ENCODE measurements around the gene MC1R. TPM values are rescaled to one million over a fixed set of nuclear protein-coding genes. Genes with fewer than 3 reads are reported as not detected.
A peak's percentile ranks its signal among the peaks of the same experiment; 100 is the strongest.
"Not testable (repeated sequence)": the region's sequence is repeated elsewhere in the genome, so short reads cannot be mapped to it uniquely, and the experiment has no call there.

The MC1R gene
- 4.6 and 5.9 TPM in 2 replicates for total RNA-seq

DNA sequence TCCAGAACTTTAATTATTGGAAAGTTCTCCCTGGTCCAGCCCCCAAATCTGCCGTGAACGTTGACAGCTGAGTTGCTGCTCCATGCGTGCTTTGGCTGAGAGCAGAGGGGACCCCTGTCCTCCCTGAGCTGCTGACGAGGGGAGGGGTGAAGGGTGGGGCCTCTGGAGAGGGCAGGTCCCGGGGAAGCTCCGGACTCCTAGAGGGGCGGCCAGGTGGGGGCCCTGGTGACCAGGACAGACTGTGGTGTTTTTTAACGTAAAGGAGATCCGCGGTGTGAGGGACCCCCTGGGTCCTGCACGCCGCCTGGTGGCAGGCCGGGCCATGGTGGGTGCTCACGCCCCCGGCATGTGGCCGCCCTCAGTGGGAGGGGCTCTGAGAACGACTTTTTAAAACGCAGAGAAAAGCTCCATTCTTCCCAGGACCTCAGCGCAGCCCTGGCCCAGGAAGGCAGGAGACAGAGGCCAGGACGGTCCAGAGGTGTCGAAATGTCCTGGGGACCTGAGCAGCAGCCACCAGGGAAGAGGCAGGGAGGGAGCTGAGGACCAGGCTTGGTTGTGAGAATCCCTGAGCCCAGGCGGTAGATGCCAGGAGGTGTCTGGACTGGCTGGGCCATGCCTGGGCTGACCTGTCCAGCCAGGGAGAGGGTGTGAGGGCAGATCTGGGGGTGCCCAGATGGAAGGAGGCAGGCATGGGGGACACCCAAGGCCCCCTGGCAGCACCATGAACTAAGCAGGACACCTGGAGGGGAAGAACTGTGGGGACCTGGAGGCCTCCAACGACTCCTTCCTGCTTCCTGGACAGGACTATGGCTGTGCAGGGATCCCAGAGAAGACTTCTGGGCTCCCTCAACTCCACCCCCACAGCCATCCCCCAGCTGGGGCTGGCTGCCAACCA is at the start of gene MC1R:
Gene MC1R (plus strand): TSS at position 410 of the 895 bp plus-strand sequence. CDS start 397 bp downstream, at position 807.
- peaks cover 31% of the 10 kb centered on the region for H3K4me1 Mint-ChIP-seq

DNA sequence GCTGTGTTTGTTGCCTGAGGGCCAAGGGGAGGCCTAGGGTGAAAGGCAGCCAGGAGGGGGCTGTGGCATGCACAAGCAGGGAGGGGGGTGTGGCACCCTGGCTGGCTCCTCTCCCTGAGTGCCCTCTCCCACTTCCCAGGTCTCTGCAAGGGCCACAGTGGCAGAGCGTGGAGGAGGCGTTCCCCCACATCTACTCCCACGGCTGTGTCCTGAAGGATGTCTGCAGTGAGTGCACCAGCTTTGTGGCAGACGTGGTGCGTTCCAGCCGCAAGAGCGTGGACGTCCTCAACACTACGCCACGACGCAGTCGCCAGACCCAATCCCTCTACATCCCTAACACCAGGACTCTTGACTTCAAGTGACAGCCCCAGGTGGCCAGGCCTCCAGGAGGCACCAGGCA is 48.8 kb upstream of the MC1R start:
- H3K9me3 Mint-ChIP-seq: no peaks in the 10 kb centered on the region

More for the DNA sequence above, at the start of gene MC1R:
- Mint-ChIP-seq H3K27me3 (peaks cover 15% of the 10 kb centered on the region), H3K27ac (peak within 1 kb of the TSS; percentile 81), H3K4me3 (peak within 1 kb of the TSS; percentile 81), H3K9me3 (no peaks in the 10 kb centered on the region), H3K36me3 (ENCODE audit: low read depth) (peaks cover 6% of the 10 kb centered on the region)
- peak; percentile 78 for DNase-seq
- intact Hi-C loops (cut with micrococcal nuclease): no loop called here

DNA sequence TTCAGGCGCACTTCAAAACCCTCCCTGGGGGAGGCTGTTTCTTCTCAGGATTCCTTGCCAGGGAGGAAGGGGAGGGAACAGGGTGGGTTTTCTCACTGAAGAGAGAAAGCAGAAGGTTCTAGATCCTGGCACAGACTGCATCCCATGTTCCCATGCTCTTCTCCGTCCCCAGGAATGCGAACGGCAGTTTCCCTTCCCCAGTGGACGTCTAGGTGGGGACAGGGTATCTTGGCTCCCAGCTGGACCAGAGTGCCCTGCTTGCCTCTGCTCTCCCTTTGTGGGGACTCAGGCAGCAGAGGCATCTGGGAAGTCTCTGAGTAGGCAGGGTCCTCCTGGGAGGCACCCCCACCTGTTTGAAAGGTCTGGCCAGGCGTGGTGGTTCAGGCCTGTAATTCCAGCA is 48.2 kb upstream of the MC1R start:
- H3K4me3 Mint-ChIP-seq: no peak overlapping the region
- no peaks in the 10 kb centered on the region for H3K27me3 Mint-ChIP-seq
- intact Hi-C loops (cut with micrococcal nuclease): loop anchor here (5.0 kb wide), 1 partner anchor 57 kb away; no protein-coding TSS in a partner anchor
- peaks cover 12% of the 10 kb centered on the region for H3K4me1 Mint-ChIP-seq
- H3K27ac Mint-ChIP-seq: no peak overlapping the region
- no peak for DNase-seq
- peaks cover 4% of the 10 kb centered on the region for H3K9me3 Mint-ChIP-seq
- H3K36me3 Mint-ChIP-seq (ENCODE audit: low read depth): peaks cover 24% of the 10 kb centered on the region

More for the DNA sequence above, 48.8 kb upstream of the MC1R start:
- no peak overlapping the region for H3K27ac Mint-ChIP-seq
- intact Hi-C loops (cut with micrococcal nuclease): loop anchor here (5.0 to 10.0 kb wide), 2 partner anchors 57 to 625 kb away; no protein-coding TSS in a partner anchor
- H3K36me3 Mint-ChIP-seq (ENCODE audit: low read depth): peaks cover 20% of the 10 kb centered on the region
- no peak for DNase-seq
- H3K4me3 Mint-ChIP-seq: no peak overlapping the region
- peaks cover 10% of the 10 kb centered on the region for H3K4me1 Mint-ChIP-seq
- no peaks in the 10 kb centered on the region for H3K27me3 Mint-ChIP-seq

- intact Hi-C loops (cut with micrococcal nuclease): loop anchor here (5.0 kb wide), 1 partner anchor 55 kb away; no protein-coding TSS in a partner anchor
- peaks cover 4% of the 10 kb centered on the region for H3K9me3 Mint-ChIP-seq
- DNase-seq: no peak
- H3K4me3 Mint-ChIP-seq: peak overlapping the region; percentile 92
- H3K27ac Mint-ChIP-seq: no peak overlapping the region
- H3K36me3 Mint-ChIP-seq (ENCODE audit: low read depth): peaks cover 28% of the 10 kb centered on the region
- H3K27me3 Mint-ChIP-seq: no peaks in the 10 kb centered on the region
- H3K4me1 Mint-ChIP-seq: peaks cover 12% of the 10 kb centered on the region
These were observed 46.8 kb upstream of the MC1R start for GRCh38 chr16:89871895-89872294.

DNA sequence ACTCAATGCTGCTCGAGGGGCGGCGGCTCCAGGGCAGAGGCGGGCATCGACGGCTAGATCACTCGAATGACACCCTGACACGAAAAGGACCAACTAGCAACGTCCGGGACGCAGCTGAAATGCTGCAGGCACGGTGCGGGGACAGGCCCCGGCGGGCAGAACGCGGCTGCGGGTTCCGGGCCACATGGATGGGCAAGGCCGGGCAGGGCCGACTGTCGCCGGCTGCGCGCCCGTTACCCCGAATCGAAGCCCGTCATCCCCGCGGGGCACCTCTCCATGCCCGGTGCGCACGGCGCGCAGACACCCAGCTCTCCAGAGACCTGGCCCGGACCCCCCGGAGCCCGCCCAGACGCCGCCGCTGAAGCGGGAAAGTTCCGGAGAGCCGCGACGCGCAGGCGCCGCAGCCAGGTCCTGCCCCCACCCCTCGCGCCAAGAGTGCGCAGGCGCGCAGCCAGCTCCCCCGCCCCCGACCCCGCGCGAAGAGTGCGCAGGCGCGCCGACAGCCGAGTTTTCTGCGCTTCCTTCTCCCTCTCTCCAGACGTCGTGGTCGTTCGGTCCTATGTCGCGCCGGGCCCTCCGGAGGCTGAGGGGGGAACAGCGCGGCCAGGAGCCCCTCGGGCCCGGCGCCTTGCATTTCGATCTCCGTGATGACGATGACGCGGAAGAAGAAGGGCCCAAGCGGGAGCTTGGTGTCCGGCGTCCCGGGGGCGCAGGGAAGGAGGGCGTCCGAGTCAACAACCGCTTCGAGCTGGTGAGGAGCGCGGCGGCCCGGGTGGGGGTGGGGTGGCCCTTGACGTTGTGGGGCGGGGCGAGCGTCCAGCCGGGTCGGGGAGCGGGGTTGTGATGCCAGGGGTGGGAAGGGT is 45.3 kb upstream of the MC1R start, which contains the start of gene TCF25:
Gene TCF25 (plus strand): TSS at position 484 of the 863 bp plus-strand sequence. CDS start 76 bp downstream, at position 560.
- peak within 1 kb of the TSS; percentile 92 for H3K4me3 Mint-ChIP-seq
- H3K4me1 Mint-ChIP-seq: peaks cover 13% of the 10 kb centered on the region
- H3K27ac Mint-ChIP-seq: peak within 1 kb of the TSS; percentile 98
- intact Hi-C loops (cut with micrococcal nuclease): loop anchor here (5.0 kb wide), 1 partner anchor 54 kb away; no protein-coding TSS in a partner anchor
- no peaks in the 10 kb centered on the region for H3K27me3 Mint-ChIP-seq
- H3K36me3 Mint-ChIP-seq (ENCODE audit: low read depth): peaks cover 39% of the 10 kb centered on the region
- DNase-seq: peak; percentile 96
- peaks cover 4% of the 10 kb centered on the region for H3K9me3 Mint-ChIP-seq

GRCh38 chr16:89873972-89874689 is 44.5 kb upstream of the MC1R start:
- H3K27ac Mint-ChIP-seq: peak overlapping the region; percentile 98
- intact Hi-C loops (cut with micrococcal nuclease): loop anchor here (1.0 to 5.0 kb wide), 2 partner anchors 53 to 58 kb away; partner anchors contain the start of gene FANCA
- peak overlapping the region; percentile 92 for H3K4me3 Mint-ChIP-seq
- H3K36me3 Mint-ChIP-seq (ENCODE audit: low read depth): peaks cover 43% of the 10 kb centered on the region
- peaks cover 13% of the 10 kb centered on the region for H3K4me1 Mint-ChIP-seq
- H3K27me3 Mint-ChIP-seq: no peaks in the 10 kb centered on the region
- peaks cover 4% of the 10 kb centered on the region for H3K9me3 Mint-ChIP-seq
- peak; percentile 97 for DNase-seq

- peaks cover 54% of the 10 kb centered on the region for H3K36me3 Mint-ChIP-seq (ENCODE audit: low read depth)
- H3K27ac Mint-ChIP-seq: not testable (repeated sequence)
These were observed 39.5 kb upstream of the MC1R start for GRCh38 chr16:89879123-89879522.

DNA sequence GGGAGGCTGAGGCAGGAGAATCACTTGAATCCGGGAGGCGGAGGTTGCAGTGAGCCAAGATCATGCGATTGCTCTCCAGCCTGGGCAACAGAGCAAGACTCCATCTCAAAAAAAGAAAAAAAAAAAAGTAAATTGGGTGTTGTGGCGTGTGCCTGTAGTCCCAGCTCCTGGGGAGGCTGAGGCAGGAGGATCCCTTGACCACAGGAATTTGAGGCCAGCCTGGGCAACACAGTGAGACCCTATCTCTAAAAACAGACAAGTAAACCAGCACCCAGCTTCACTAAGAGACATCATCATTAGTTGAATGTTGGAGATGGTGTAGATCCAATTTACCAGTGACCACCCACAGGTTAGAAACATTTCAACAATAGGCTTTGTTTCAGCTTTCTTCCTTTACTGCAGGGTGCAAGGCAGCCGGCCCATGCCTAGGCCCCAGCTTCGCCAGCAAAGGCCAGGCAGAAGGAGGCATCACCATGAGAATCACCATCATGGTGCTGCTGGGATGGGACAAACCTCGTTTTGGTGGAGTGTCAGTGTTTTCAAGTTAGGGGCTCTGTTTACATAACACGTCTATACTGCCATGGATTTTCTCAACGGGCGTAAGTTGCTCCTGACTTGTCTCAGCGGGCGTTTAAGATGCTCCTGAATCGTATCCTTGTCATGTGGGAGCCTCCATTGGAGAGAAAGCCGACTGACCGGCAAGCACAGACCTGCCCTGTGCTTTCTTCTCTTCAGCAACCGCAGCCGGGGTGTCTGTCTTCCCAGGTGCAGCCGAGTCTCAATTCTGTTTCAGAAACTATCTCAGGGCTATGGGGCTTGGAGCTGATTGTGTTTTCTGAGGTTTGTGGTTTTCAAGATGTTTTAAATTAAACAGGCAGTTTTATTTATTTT is 37.9 kb upstream of the MC1R start:
- Mint-ChIP-seq H3K4me3 (no peak overlapping the region), H3K27me3 (no peaks in the 10 kb centered on the region), H3K27ac (no peak overlapping the region), H3K4me1 (peaks cover 8% of the 10 kb centered on the region), H3K36me3 (ENCODE audit: low read depth) (peaks cover 55% of the 10 kb centered on the region), H3K9me3 (no peaks in the 10 kb centered on the region)
- intact Hi-C loops (cut with micrococcal nuclease): no loop called here
- peak; percentile 54 for DNase-seq

More at GRCh38 chr16:89879123-89879522, 39.5 kb upstream of the MC1R start:
- H3K4me1 Mint-ChIP-seq: peaks cover 11% of the 10 kb centered on the region
- intact Hi-C loops (cut with micrococcal nuclease); DNase-seq; H3K9me3 Mint-ChIP-seq; H3K27me3 Mint-ChIP-seq; H3K4me3 Mint-ChIP-seq: not testable (repeated sequence)

GRCh38 chr16:89881368-89881730 is 37.3 kb upstream of the MC1R start:
- H3K4me3 Mint-ChIP-seq: no peak overlapping the region
- DNase-seq: no peak
- peaks cover 8% of the 10 kb centered on the region for H3K4me1 Mint-ChIP-seq
- no peak overlapping the region for H3K27ac Mint-ChIP-seq
- intact Hi-C loops (cut with micrococcal nuclease): no loop called here
- H3K36me3 Mint-ChIP-seq (ENCODE audit: low read depth): peaks cover 55% of the 10 kb centered on the region
- H3K9me3 Mint-ChIP-seq: no peaks in the 10 kb centered on the region
- no peaks in the 10 kb centered on the region for H3K27me3 Mint-ChIP-seq

GRCh38 chr16:89883346-89884040 is 35.2 kb upstream of the MC1R start:
- no peak for DNase-seq
- Mint-ChIP-seq H3K4me1 (peaks cover 7% of the 10 kb centered on the region), H3K36me3 (ENCODE audit: low read depth) (peaks cover 60% of the 10 kb centered on the region), H3K27ac (no peak overlapping the region), H3K9me3 (no peaks in the 10 kb centered on the region), H3K27me3 (no peaks in the 10 kb centered on the region), H3K4me3 (no peak overlapping the region)
- intact Hi-C loops (cut with micrococcal nuclease): no loop called here

DNA sequence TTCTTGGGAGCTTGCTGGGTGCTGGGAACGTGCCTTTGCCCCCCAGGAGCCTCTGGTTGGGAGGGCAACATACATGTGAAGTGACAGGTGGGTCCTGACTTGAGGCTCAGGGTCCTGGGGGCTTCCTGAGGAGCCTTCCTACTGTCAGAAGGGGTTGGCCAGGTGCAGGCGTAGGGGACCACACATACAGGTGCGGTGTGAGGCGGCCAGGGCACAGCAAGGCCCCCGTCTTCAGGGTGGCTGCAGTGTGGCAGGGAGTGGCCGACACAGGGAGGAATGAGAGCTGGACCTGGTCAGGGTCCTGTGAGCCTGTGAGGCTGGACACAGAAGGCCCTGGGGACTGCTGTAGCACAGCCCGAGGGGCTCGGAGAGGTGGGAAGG is 34.6 kb upstream of the MC1R start:
- no peak overlapping the region for H3K27ac Mint-ChIP-seq
- no peak for DNase-seq
- H3K4me1 Mint-ChIP-seq: peaks cover 7% of the 10 kb centered on the region
- H3K27me3 Mint-ChIP-seq: no peaks in the 10 kb centered on the region
- H3K36me3 Mint-ChIP-seq (ENCODE audit: low read depth): peaks cover 57% of the 10 kb centered on the region
- no peak overlapping the region for H3K4me3 Mint-ChIP-seq
- no peaks in the 10 kb centered on the region for H3K9me3 Mint-ChIP-seq
- intact Hi-C loops (cut with micrococcal nuclease): no loop called here

DNA sequence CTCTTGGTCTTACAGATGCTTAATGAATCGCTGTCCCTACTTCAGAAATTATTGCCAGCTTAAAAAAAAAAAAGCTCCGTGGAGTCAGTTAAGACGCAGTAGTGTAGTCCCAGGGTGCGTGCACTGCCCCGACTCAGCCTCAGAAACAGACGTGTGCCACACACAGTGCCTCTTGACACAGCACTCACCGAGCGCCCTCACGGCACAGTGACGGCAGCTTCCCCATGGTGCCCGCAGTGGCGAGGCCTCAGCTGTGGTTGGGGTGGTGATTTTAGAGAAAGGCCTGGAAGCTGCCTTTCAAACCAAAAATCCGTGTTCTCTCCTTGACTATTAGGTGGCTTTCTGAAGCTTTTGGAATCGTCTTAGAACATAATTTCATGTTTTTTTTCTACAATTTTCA is 31.4 kb upstream of the MC1R start:
- no peak for DNase-seq
- H3K36me3 Mint-ChIP-seq (ENCODE audit: low read depth): peaks cover 66% of the 10 kb centered on the region

More for the DNA sequence above, 31.4 kb upstream of the MC1R start:
- Mint-ChIP-seq H3K27me3 (no peaks in the 10 kb centered on the region), H3K27ac (no peak overlapping the region), H3K4me3 (no peak overlapping the region), H3K9me3 (no peaks in the 10 kb centered on the region), H3K4me1 (peaks cover 11% of the 10 kb centered on the region)
- intact Hi-C loops (cut with micrococcal nuclease): no loop called here

All from activated CD4-positive, alpha-beta T cell treated with anti-CD3 and anti-CD28 coated beads, Interleukin-2, amount 10 ng/mL, durations not matched to agents 24 days and 14 days (primary cell).